ENCODE results near the gene R3HDM2. TPM values are rescaled to one million over a fixed set of nuclear protein-coding genes. Genes with fewer than 3 reads are reported as not detected.

R3HDM2 gene
- total RNA-seq, 1 experiment from 2014 or later, result 45.4 TPM

GRCh38 chr12:57204454-57204853 is 226.4 kb downstream of the R3HDM2 start:
- ChIA-PET RAD21 (ENCODE audit: low non-redundant PET in 1 of 2, low total read pairs in 2 of 2, uncharacterized antibody in 2 of 2, unreplicated experiment in 2 of 2) (no interaction called here), CTCF (no interaction called here), POLR2A (no interaction called here)
- H3K79me2 ChIP-seq (ENCODE audit: insufficient read depth, low read length), result no peaks in the 10 kb centered on the region
- no peak overlapping the region for H3K4me2 ChIP-seq (ENCODE audit: low read length)
- no peaks in the 10 kb centered on the region; a peak in 1 of 4 replicates for H3K36me3 ChIP-seq (ENCODE audit: control insufficient read depth in 1 of 2, insufficient read depth in 2 of 2, low read length in 2 of 2)
- H3K9ac ChIP-seq (ENCODE audit: low read length), result no peak overlapping the region
- ATAC-seq (no peak), DNase-seq (ENCODE audit: low read depth, low spot score) (no peak)
- H3K27me3 ChIP-seq (ENCODE audit: insufficient read depth, low read length), result no peaks in the 10 kb centered on the region
- H3K27ac ChIP-seq (ENCODE audit: low read depth, low read length), result no peak overlapping the region
- intact Hi-C loops (cut with micrococcal nuclease), result no loop called here
- H3K4me3 ChIP-seq (replicated peaks in 1 of 2; ENCODE audit: low read depth in 1 of 2, low read length in 2 of 2), result no peak overlapping the region
- no peaks in the 10 kb centered on the region for H4K20me1 ChIP-seq (ENCODE audit: insufficient read depth)
- no TSS peak for BruUV-seq (replicated peaks)
- H3K9me3 ChIP-seq (ENCODE audit: control insufficient read depth in 1 of 2, insufficient read depth in 1 of 2, low read depth in 1 of 2, low read length in 2 of 2), result no peaks in the 10 kb centered on the region
- no peaks in the 10 kb centered on the region for H3K4me1 ChIP-seq (ENCODE audit: control insufficient read depth in 1 of 2, insufficient read depth in 2 of 2, low read length in 2 of 2)
- no peaks in the 10 kb centered on the region for H3K9me2 ChIP-seq (ENCODE audit: insufficient read depth)
- TF ChIP-seq YY1 (IDR thresholded peaks at IDR 0.05; ENCODE audit: extremely low read depth, insufficient replicate concordance, low read depth, low read length) (no peak), SRF (IDR thresholded peaks at IDR 0.05; ENCODE audit: low read depth) (no peak), EGR1 (IDR thresholded peaks at IDR 0.05; ENCODE audit: low read depth) (no peak), EZH2 (IDR thresholded peaks at IDR 0.05) (no peak), SP1 (IDR thresholded peaks at IDR 0.05; ENCODE audit: low read depth) (no peak), POLR2A (IDR thresholded peaks at IDR 0.05; ENCODE audit: borderline replicate concordance, extremely low read depth, insufficient read depth, insufficient read length) (no peak), EZH2phosphoT487 (IDR thresholded peaks at IDR 0.05; ENCODE audit: borderline replicate concordance) (no peak), ELF1 (IDR thresholded peaks at IDR 0.05; ENCODE audit: borderline replicate concordance, low read depth) (no peak), CBX3 (IDR thresholded peaks at IDR 0.05; ENCODE audit: low read depth) (no peak), POLR2AphosphoS5 (IDR thresholded peaks at IDR 0.05; ENCODE audit: low read depth, low read length) (no peak)
- TF ChIP-seq, protein P1, sequence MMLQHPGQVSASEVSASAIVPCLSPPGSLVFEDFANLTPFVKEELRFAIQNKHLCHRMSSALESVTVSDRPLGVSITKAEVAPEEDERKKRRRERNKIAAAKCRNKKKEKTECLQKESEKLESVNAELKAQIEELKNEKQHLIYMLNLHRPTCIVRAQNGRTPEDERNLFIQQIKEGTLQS (IDR thresholded peaks at IDR 0.05), result no peak
- H2AFZ ChIP-seq (ENCODE audit: low read depth, low read length, poor library complexity, severe bottlenecking), result no peak overlapping the region

GRCh38 chr12:57203791-57204190 is 227.1 kb downstream of the R3HDM2 start:
- ChIA-PET POLR2A (no interaction called here), CTCF (no interaction called here), RAD21 (ENCODE audit: low non-redundant PET in 1 of 2, low total read pairs in 2 of 2, uncharacterized antibody in 2 of 2, unreplicated experiment in 2 of 2) (no interaction called here)
- Histone ChIP-seq H3K9ac (ENCODE audit: low read length) (no peak overlapping the region), H3K27ac (ENCODE audit: low read depth, low read length) (no peak overlapping the region), H3K79me2 (ENCODE audit: insufficient read depth, low read length) (no peaks in the 10 kb centered on the region), H3K9me3 (ENCODE audit: control insufficient read depth in 1 of 2, insufficient read depth in 1 of 2, low read depth in 1 of 2, low read length in 2 of 2) (no peaks in the 10 kb centered on the region), H3K4me3 (replicated peaks in 1 of 2; ENCODE audit: low read depth in 1 of 2, low read length in 2 of 2) (no peak overlapping the region), H2AFZ (ENCODE audit: low read depth, low read length, poor library complexity, severe bottlenecking) (no peak overlapping the region), H3K27me3 (ENCODE audit: insufficient read depth, low read length) (no peaks in the 10 kb centered on the region), H3K36me3 (ENCODE audit: control insufficient read depth in 1 of 2, insufficient read depth in 2 of 2, low read length in 2 of 2) (no peaks in the 10 kb centered on the region; a peak in 1 of 4 replicates), H4K20me1 (ENCODE audit: insufficient read depth) (no peaks in the 10 kb centered on the region), H3K4me1 (ENCODE audit: control insufficient read depth in 1 of 2, insufficient read depth in 2 of 2, low read length in 2 of 2) (no peaks in the 10 kb centered on the region), H3K4me2 (ENCODE audit: low read length) (no peak overlapping the region), H3K9me2 (ENCODE audit: insufficient read depth) (no peaks in the 10 kb centered on the region)
- DNase-seq (ENCODE audit: low read depth, low spot score) (no peak), ATAC-seq (no peak)
- BruUV-seq (replicated peaks), result no TSS peak
- intact Hi-C loops (cut with micrococcal nuclease), result no loop called here
- no peak for TF ChIP-seq SIN3A (IDR thresholded peaks at IDR 0.05; ENCODE audit: low read depth)
- no peak for TF ChIP-seq SP1 (IDR thresholded peaks at IDR 0.05; ENCODE audit: low read depth)
- TF ChIP-seq, protein P1 (IDR thresholded peaks at IDR 0.05), result no peak
- TF ChIP-seq POLR2AphosphoS5 (IDR thresholded peaks at IDR 0.05; ENCODE audit: low read depth, low read length), result no peak
- no peak for TF ChIP-seq YY1 (IDR thresholded peaks at IDR 0.05; ENCODE audit: extremely low read depth, insufficient replicate concordance, low read depth, low read length)
- no peak for TF ChIP-seq EZH2 (IDR thresholded peaks at IDR 0.05)
- TF ChIP-seq CBX3 (IDR thresholded peaks at IDR 0.05; ENCODE audit: low read depth), result no peak
- no peak for TF ChIP-seq JUND (IDR thresholded peaks at IDR 0.05)
- TF ChIP-seq SRF (IDR thresholded peaks at IDR 0.05; ENCODE audit: low read depth), result no peak
- no peak for TF ChIP-seq TCF7L2 (IDR thresholded peaks at IDR 0.05; ENCODE audit: borderline replicate concordance, extremely low read depth, insufficient read depth, insufficient read length)
- TF ChIP-seq EZH2phosphoT487 (IDR thresholded peaks at IDR 0.05; ENCODE audit: borderline replicate concordance), result no peak

Measured in HCT116 (cell line).